Measurements from ENCODE around the gene FAM236A.
"Not testable (repeated sequence)": the region's sequence is repeated elsewhere in the genome, so short reads cannot be mapped to it uniquely, and the experiment has no call there.

DNA sequence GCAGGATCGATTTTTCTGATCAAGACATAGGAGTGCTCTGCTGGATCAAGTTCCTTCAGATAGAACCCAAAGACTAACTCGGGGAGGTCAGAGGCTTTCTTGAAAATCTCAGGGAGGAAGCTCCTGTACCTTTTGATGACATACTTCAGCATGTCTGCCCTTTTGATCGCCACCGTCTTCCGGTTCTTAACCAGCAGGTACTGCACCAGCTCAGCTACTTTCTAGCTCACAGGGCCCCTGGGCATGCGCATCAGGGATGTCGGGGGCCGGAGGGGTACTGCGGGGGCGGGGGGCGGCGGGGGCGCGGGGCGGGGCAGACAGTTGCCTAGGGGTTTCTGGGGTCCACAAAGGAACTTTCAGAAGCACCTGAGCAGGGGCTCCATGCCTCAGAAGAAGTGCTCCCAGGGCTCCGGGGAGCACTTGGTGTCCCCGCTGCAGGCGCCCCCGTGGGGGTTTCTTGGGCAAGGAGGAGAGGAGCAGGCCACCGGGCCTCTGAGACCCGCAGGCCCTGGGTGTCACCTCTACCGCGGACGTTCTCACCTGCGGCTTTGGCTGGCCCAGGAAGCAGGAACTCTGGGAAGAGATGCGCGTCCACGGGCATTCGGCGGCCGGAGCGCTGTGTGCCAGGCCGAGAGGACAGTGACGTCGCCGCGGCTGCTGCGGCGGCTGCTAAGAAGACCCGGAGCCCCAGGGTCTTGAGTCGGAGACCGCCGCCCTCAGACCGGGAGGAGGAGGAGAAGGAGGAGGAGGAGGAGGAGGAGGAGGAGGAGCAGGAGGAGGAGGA lies 5.2 kb downstream of the FAM236A start:
- TF ChIP-seq HNF4A (conservative IDR thresholded peaks at IDR 0.05); RXRA (IDR thresholded peaks at IDR 0.05); TAF1 (conservative IDR thresholded peaks at IDR 0.05); RAD21 (IDR thresholded peaks at IDR 0.05); JUND (IDR thresholded peaks at IDR 0.05); SP1 (IDR thresholded peaks at IDR 0.05); EGR1 (IDR thresholded peaks at IDR 0.05; ENCODE audit: low read depth in 2 of 2); NR2F2 (IDR thresholded peaks at IDR 0.05): not testable (repeated sequence)
- TF ChIP-seq, protein P1, sequence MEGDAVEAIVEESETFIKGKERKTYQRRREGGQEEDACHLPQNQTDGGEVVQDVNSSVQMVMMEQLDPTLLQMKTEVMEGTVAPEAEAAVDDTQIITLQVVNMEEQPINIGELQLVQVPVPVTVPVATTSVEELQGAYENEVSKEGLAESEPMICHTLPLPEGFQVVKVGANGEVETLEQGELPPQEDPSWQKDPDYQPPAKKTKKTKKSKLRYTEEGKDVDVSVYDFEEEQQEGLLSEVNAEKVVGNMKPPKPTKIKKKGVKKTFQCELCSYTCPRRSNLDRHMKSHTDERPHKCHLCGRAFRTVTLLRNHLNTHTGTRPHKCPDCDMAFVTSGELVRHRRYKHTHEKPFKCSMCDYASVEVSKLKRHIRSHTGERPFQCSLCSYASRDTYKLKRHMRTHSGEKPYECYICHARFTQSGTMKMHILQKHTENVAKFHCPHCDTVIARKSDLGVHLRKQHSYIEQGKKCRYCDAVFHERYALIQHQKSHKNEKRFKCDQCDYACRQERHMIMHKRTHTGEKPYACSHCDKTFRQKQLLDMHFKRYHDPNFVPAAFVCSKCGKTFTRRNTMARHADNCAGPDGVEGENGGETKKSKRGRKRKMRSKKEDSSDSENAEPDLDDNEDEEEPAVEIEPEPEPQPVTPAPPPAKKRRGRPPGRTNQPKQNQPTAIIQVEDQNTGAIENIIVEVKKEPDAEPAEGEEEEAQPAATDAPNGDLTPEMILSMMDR (IDR thresholded peaks at IDR 0.05; ENCODE audit: low read depth, low read length, missing input control), result not testable (repeated sequence)
- TF ChIP-seq, protein P2, sequence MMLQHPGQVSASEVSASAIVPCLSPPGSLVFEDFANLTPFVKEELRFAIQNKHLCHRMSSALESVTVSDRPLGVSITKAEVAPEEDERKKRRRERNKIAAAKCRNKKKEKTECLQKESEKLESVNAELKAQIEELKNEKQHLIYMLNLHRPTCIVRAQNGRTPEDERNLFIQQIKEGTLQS (IDR thresholded peaks at IDR 0.05), result not testable (repeated sequence)
- TF ChIP-seq, protein P3, sequence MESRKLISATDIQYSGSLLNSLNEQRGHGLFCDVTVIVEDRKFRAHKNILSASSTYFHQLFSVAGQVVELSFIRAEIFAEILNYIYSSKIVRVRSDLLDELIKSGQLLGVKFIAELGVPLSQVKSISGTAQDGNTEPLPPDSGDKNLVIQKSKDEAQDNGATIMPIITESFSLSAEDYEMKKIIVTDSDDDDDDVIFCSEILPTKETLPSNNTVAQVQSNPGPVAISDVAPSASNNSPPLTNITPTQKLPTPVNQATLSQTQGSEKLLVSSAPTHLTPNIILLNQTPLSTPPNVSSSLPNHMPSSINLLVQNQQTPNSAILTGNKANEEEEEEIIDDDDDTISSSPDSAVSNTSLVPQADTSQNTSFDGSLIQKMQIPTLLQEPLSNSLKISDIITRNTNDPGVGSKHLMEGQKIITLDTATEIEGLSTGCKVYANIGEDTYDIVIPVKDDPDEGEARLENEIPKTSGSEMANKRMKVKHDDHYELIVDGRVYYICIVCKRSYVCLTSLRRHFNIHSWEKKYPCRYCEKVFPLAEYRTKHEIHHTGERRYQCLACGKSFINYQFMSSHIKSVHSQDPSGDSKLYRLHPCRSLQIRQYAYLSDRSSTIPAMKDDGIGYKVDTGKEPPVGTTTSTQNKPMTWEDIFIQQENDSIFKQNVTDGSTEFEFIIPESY (IDR thresholded peaks at IDR 0.05), result not testable (repeated sequence)
